GM19395 (cell line): ENCODE results near the gene CDR2.
"Not testable (repeated sequence)": the region's sequence is repeated elsewhere in the genome, so short reads cannot be mapped to it uniquely, and the experiment has no call there.

Experiments
- ATAC-seq: cut with Tn5 transposase; IDR thresholded peaks from one replicate; pipeline ENCODE4 v1.9.1; 2021; ENCODE audit warnings: mild to moderate bottlenecking, moderate library complexity; ENCODE audit not compliant: unreplicated experiment

The CDR2 gene

GRCh38 chr16:22374311-22375116 lies at the start of gene CDR2:
TSS of gene CDR2 (minus strand) at chr16:22374619. CDS start at chr16:22374309, 310 bp downstream.
- ATAC-seq = peak; percentile 93

DNA sequence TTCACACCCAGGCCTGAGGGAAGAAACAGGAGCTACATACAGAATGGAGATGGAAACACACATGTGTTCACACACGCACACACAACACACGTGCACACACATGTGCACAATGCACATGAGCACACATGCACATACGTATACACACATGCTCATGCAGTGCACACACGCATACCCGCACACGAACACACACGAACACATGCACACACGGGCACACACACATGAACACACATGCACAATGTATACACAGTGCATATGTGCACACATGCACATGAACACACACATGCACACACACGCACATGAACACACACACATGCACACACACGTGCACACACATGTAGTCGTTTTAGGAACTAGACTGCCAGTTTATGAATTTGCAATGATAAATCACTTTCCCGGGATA lies 49.3 kb upstream of the CDR2 start:
- ATAC-seq = no peak

DNA sequence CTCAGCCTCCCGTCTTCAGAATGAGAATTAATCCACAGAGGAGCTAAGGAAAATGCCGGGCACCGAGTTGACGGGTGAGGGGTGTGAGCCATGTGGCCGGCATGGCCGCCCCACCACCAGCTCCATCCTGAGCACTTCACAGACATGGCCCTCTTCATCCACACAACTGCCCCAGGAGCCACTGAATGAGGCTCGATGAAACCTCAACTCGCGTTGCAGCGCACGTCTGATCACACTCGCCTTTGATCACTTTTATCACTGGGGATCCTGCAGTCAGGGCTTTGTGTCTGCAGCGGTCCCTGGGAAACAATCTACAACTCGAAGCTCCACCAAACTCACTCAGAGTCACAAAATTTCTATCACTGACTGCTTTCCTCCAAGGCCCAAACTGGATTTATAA lies 46.7 kb upstream of the CDR2 start:
- ATAC-seq = no peak

DNA sequence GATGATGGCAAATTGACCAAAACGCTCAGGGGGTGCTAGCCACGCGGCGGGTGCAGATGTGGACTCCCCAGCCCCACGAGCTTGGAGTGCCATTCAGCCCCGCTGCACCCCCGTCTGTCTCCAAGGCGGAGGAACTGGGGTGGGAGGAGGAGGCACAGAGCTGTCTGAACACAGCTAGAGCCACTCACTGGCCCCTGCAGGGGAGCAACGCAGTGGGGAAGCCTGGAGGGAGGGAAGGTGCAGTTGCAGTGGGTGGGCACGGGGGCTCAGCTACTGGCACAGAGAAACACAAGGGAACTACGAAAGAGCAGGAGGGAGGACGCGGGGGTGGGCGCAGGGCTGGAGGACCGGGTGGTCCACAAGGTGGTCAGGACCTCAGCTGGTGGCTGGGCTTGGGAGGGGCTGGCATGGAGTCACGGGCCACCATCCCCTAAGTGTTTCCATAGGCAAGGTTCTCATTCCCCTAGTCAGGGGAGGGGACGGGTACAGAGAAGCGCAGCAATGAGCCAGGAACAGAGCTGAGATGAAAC lies 46.3 kb upstream of the CDR2 start:
- ATAC-seq = no peak

DNA sequence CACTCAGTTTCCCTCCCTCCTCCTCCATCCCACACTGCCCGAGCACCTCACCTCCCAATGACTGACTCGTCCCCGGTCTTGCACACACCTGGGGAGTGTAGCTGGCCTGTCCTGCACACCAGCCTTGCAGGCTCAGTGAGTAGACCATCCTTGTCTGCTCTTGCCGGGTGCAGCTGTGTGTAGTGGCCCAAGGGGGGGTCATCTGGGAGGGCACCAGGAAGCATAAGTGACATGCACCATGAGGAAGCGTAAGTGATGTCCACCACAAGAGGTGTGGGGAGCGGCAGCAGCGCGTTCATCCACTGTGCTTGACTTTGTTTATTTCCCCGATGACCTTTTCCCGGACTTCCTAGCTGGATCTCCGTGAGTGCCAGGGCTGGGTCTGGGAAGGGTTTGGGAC lies 45.5 kb upstream of the CDR2 start:
- ATAC-seq = no peak

- no peak for ATAC-seq
Measured at GRCh38 chr16:22418826-22419225, 44.4 kb upstream of the CDR2 start.

DNA sequence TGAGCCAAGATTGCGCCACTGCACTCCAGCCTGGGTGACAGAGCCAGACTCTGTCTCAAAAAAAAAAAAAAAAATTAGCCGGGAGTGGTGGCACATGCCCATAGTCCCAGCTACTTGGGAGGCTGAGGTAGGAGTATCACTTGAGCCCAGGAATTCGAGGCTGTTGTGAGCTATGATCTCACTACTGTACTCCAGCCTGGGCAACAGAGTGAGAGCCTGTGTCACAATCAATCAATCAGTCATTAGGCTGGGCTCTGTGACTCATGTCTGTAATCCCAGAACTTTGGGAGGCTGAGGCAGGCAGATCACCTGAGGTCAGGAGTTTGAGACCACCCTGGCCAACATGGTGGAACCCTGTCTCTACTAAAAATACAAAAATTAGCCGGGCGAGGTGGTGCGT lies 43.4 kb upstream of the CDR2 start:
- not testable (repeated sequence) for ATAC-seq

DNA sequence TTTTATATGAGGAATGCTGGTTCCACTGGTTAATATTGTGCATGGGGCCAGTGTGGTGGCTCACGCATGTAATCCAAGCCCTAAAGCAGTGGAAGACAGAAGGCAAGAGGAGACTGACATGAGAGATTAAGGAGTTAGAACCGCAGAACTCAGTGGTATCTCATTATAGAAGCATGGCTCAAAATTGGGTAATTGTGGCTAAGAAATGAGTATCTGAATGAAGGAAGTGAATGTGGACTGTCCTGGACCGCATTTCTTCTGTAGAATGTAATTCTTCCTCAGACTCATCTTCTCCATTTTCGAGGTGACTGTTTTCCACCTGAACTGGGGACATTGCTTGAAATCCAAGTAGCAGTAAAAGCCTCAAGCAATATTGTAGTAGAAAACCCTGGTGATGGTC lies 42.6 kb upstream of the CDR2 start:
- ATAC-seq = no peak

DNA sequence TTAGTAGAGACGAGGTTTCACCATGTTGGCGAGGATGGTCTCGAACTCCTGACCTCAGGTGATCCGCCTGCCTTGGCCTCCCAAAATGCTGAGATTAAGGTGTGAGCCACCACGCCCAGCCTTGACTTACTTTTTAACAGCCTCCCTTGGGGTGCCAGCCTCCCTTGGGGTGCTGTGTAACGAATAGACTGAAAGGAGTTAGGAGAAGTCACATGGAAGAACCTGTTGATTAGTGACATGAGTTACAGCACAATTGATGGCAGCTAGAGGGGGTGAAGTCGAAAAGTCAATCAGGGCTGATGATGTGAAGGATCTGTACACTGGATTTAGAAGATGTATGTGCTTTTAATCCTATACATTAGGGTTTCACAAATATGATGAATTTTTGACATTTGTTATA lies 39.4 kb upstream of the CDR2 start:
- ATAC-seq = no peak

DNA sequence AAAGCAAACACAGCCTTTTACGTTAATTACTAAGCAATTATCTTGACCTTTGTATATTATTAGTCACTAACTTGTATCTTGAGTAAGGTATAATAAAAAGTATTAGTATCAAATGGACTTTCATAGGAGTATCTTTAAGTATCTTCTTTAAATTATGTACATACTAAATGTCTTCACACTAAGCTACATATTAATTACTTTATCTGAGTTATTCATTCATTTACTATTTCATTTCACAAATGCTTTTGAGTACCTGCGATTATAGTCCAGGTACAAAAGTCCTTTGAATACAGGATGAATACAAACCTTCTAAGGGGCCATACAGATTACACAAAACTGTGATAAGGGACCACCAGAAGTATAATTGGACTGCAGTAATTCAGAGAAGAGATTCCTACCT lies 33.1 kb upstream of the CDR2 start:
- no peak for ATAC-seq

GRCh38 chr16:22402191-22402590 lies 27.8 kb upstream of the CDR2 start:
- no peak for ATAC-seq

GRCh38 chr16:22400900-22401299 lies 26.5 kb upstream of the CDR2 start:
- ATAC-seq = no peak

DNA sequence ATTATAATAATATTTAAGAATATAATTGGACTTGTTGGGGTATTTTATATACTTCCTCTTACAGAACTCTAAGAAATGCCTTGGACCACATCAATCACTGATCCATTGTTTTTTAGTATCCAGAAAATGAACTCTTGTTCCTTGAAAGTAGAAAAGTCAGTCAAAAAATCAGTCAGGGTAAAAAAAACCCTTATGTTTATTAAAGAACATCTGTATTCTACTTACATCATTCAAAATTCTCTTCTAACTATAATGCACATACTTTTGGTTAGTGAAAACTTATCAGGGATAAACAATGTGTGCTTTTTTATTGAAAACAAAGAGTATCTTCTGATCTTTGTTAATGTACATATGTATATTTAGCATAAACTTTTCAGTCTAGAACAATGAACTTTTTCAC lies 23.5 kb upstream of the CDR2 start:
- ATAC-seq = no peak

GRCh38 chr16:22397464-22397863 lies 23.0 kb upstream of the CDR2 start:
- no peak for ATAC-seq

- ATAC-seq = no peak
Measured at GRCh38 chr16:22395960-22396359, 21.5 kb upstream of the CDR2 start.

- no peak for ATAC-seq
Measured at GRCh38 chr16:22394121-22394520, 19.7 kb upstream of the CDR2 start.

GRCh38 chr16:22388101-22388644 lies 13.8 kb upstream of the CDR2 start:
- no peak for ATAC-seq

- ATAC-seq = no peak
Measured at GRCh38 chr16:22386976-22387375, 12.6 kb upstream of the CDR2 start.

DNA sequence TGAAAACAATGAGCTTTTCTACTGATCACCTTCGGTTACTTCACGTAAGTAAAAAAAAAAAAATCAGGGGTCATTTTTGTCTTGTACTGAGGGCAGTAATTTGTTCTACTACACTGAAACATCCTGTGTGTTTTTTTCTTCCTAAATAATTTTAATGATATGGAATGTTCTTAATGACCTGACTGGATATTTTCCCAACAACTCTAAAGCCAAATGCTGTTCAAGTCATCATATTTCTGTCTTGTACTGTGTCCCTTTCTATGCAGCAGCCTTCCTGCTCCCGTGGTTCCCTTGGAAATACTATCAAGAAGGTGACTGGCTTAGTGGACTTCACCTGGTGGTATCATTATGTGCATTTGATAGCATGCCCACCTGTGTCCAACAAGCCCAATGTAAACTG lies 10.8 kb upstream of the CDR2 start:
- ATAC-seq = no peak

DNA sequence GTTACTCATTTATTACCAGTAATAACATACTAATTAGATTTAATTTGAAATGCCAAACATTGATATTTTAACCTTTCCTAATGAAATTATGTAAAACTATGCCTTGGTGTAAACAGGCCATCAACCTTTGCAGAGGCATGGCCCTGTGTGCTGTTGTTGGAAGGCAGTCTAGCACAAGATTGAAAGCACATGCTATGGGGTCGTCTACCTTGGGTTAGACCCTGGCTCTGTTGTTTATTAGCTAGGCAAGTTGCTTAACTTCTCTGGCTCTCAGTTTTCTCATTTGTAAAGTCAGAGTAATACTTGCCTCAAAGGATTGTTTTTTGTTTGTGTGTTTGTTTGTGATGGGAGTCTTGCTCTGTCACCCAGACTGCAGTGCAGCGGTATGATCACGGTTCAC lies 9.4 kb upstream of the CDR2 start:
- ATAC-seq = no peak

DNA sequence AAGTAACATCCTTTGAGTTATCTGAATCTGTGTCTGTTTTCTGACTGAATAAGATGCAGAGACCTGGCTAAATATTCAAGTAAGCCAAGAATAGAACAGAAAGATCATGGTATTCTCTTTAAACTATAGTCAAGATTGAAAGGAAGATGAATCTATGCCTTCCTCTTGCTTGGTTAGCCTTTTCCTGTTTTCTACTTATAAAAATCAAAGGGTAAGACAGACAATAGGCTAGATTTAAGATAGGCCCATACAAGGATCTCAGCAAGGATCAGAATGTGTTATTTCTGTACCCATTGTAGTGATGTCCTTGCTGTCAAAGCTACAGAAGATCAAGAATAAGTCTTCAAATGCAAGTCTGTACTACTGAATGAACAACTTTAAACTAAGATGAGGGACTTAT lies 7.0 kb upstream of the CDR2 start:
- ATAC-seq = no peak

GRCh38 chr16:22380529-22380928 lies 6.1 kb upstream of the CDR2 start:
- no peak for ATAC-seq

GRCh38 chr16:22379656-22380055 lies 5.2 kb upstream of the CDR2 start:
- ATAC-seq = no peak
